WTC11 (cell line): Measurements from ENCODE around the gene ARL15. TPM values are rescaled to one million over a fixed set of nuclear protein-coding genes. Genes with fewer than 3 reads are reported as not detected.
A peak's percentile ranks its signal among the peaks of the same experiment; 100 is the strongest.

Experiments
- ATAC-seq: fragments of 200-7000 bp; cut with Tn5 transposase; 2 replicates; pipeline ENCODE4 v1.10.0; 2021; ENCODE audit warnings: mild to moderate bottlenecking, moderate library complexity
- CTCF ChIA-PET: fragments of 300-600 bp; sonication (Branson Sonifier 250); formaldehyde crosslinking; loops from one replicate; lab custom pipeline; 2021; ENCODE audit warnings: antibody characterized with exemption; lab: Charles Lee
- POLR2A ChIA-PET: fragments of 350-600 bp; sonication (Branson Sonifier 250); formaldehyde crosslinking; loops from one replicate; lab custom pipeline; 2021; ENCODE audit warnings: antibody characterized with exemption; lab: Charles Lee
- DNase-seq: peaks from one replicate; pipeline ENCODE4 v3.0.0; 2021; ENCODE audit warnings: low spot score
- H3K27ac Mint-ChIP-seq: 2 replicates; pipeline ENCODE4 v1.8.0; 2021; ENCODE audit warnings: mixed read lengths
- H3K27me3 Mint-ChIP-seq: 2 replicates; pipeline ENCODE4 v1.8.0; 2021; ENCODE audit warnings: low read depth, mild to moderate bottlenecking, moderate library complexity, mixed read lengths
- H3K36me3 Mint-ChIP-seq: 2 replicates; pipeline ENCODE4 v1.8.0; 2021; ENCODE audit warnings: mixed read lengths
- H3K4me1 Mint-ChIP-seq: 2 replicates; pipeline ENCODE4 v1.8.0; 2022; ENCODE audit warnings: mixed read lengths
- H3K4me3 Mint-ChIP-seq: 2 replicates; pipeline ENCODE4 v1.8.0; 2021; ENCODE audit warnings: mild to moderate bottlenecking, moderate library complexity, mixed read lengths
- H3K9me3 Mint-ChIP-seq: 2 replicates; pipeline ENCODE4 v1.8.0; 2021; ENCODE audit warnings: mixed read lengths
- FOXP1 ChIP-seq: sonication (generic); formaldehyde crosslinking; IDR thresholded peaks from 2 replicates; pipeline ENCODE4 v1.8.0; 2022; ENCODE audit warnings: missing genetic modification reagents, mild to moderate bottlenecking, moderate library complexity, borderline replicate concordance
- FOXP4 ChIP-seq: sonication (generic); formaldehyde crosslinking; IDR thresholded peaks from 2 replicates; pipeline ENCODE4 v1.8.0; 2022; ENCODE audit warnings: mild to moderate bottlenecking, missing genetic modification reagents
- HMGA2 ChIP-seq: fragments of 250-450 bp; sonication (Bioruptor Pico); IDR thresholded peaks from 2 replicates; pipeline ENCODE4 v1.4.0; 2021; ENCODE audit warnings: mild to moderate bottlenecking, moderate library complexity
- NR3C1 ChIP-seq: sonication (generic); formaldehyde crosslinking; conservative IDR thresholded peaks from 2 replicates; pipeline ENCODE4 v1.8.1; 2023; ENCODE audit warnings: low read depth, mild to moderate bottlenecking, missing genetic modification reagents
- RORB ChIP-seq: fragments of 250-450 bp; sonication (Bioruptor Pico); IDR thresholded peaks from 2 replicates; pipeline ENCODE4 v1.9.0; 2021; ENCODE audit warnings: mild to moderate bottlenecking
- SOX15 ChIP-seq: fragments of 250-450 bp; sonication (Bioruptor Pico); IDR thresholded peaks from 2 replicates; pipeline ENCODE4 v1.9.0; 2021; ENCODE audit warnings: mild to moderate bottlenecking
- TEAD1 ChIP-seq: sonication (generic); formaldehyde crosslinking; IDR thresholded peaks from 2 replicates; pipeline ENCODE4 v1.8.0; 2022; ENCODE audit warnings: mild to moderate bottlenecking, missing genetic modification reagents
- ZNF263 ChIP-seq: sonication (generic); formaldehyde crosslinking; IDR thresholded peaks from 2 replicates; pipeline ENCODE4 v1.8.1; 2022; ENCODE audit warnings: low read depth, mild to moderate bottlenecking, moderate library complexity, missing genetic modification reagents
- ZNF396 ChIP-seq: fragments of 250-450 bp; sonication (Bioruptor Pico); IDR thresholded peaks from 2 replicates; pipeline ENCODE4 v1.8.0; 2021; ENCODE audit warnings: mild to moderate bottlenecking, moderate library complexity, borderline replicate concordance
- ZNF425 ChIP-seq: fragments of 250-450 bp; sonication (Bioruptor Pico); conservative IDR thresholded peaks from 2 replicates; pipeline ENCODE4 v1.9.0; 2021; ENCODE audit warnings: mild to moderate bottlenecking
- ZNF671 ChIP-seq: fragments of 250-450 bp; sonication (Bioruptor Pico); IDR thresholded peaks from 2 replicates; pipeline ENCODE4 v1.8.0; 2021; ENCODE audit warnings: mild to moderate bottlenecking
- total RNA-seq: library from RNA; stranded (reverse); gene quantifications from 3 replicates; pipeline ENCODE4 v1.2.3, GENCODE V29; 2021
- TF ChIP-seq, protein P1 (sequence below): fragments of 200-600 bp; IDR thresholded peaks from 2 replicates; pipeline ENCODE4 v1.8.0; 2022; ENCODE audit warnings: antibody characterized with exemption
- TF ChIP-seq, protein P2 (sequence below): fragments of 250-450 bp; sonication (Bioruptor Pico); IDR thresholded peaks from 2 replicates; pipeline ENCODE4 v1.9.0; 2021; ENCODE audit warnings: mild to moderate bottlenecking
- TF ChIP-seq, protein P3 (sequence below): sonication (generic); formaldehyde crosslinking; IDR thresholded peaks from 2 replicates; pipeline ENCODE4 v1.8.1; 2022; ENCODE audit warnings: mild to moderate bottlenecking, moderate library complexity, missing genetic modification reagents
- TF ChIP-seq, protein P4 (sequence below): sonication (generic); formaldehyde crosslinking; IDR thresholded peaks from 2 replicates; pipeline ENCODE4 v1.8.0; 2023; ENCODE audit warnings: missing genetic modification reagents, mild to moderate bottlenecking, borderline replicate concordance

Gene ARL15
- total RNA-seq, 1 experiment from 2014 or later: 20.1 TPM

DNA sequence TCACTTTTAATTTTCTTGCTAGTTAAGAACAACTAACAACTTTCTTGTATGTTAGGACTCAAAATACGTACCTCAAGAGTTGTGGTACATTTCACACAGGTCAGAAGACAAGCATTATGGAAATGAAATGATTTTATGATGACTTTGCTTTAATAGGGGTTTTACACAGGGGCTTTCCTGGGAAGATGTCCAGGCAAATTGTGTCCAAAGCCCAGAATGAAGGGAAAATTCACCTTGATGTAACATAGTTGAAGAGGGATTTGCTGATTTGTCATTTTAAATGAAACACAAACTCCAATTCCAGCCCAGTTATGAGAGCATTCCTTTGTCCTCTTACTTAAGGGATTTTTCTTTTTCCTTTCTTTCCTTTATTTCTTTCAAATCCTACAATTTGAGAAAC, 89.2 kb downstream of the ARL15 start (continued):
- TF ChIP-seq FOXP1 (CRISPR knock-in tag): no peak

- Mint-ChIP-seq H3K27ac (peak overlapping the region; percentile 76), H3K36me3 (no peaks in the 10 kb centered on the region), H3K4me3 (no peak overlapping the region), H3K9me3 (peaks cover 10% of the 10 kb centered on the region), H3K27me3 (no peaks in the 10 kb centered on the region), H3K4me1 (peaks cover 37% of the 10 kb centered on the region)
- ATAC-seq (no peak), DNase-seq (no peak)
- ChIA-PET CTCF (interaction anchor here (0.6 kb wide), 1 partner anchor 8 kb away, joined by 3 read pairs; no protein-coding TSS in a partner anchor), POLR2A (no interaction called here)
- no peak for TF ChIP-seq FOXP4 (CRISPR knock-in tag)
- TF ChIP-seq HMGA2 (CRISPR knock-in tag): no peak
- TF ChIP-seq ZNF396 (CRISPR knock-in tag): no peak
- no peak for TF ChIP-seq NR3C1 (CRISPR knock-in tag)
- TF ChIP-seq RORB: no peak
- TF ChIP-seq ZNF263 (CRISPR knock-in tag): no peak
Observed at GRCh38 chr5:54220230-54221040, 89.9 kb downstream of the ARL15 start.

GRCh38 chr5:54217826-54218503, 92.4 kb downstream of the ARL15 start:
- H3K9me3 Mint-ChIP-seq: no peaks in the 10 kb centered on the region
- no peaks in the 10 kb centered on the region for H3K36me3 Mint-ChIP-seq
- ATAC-seq: peak; percentile 75
- no peaks in the 10 kb centered on the region for H3K27me3 Mint-ChIP-seq
- POLR2A ChIA-PET: no interaction called here
- TF ChIP-seq, protein P1, sequence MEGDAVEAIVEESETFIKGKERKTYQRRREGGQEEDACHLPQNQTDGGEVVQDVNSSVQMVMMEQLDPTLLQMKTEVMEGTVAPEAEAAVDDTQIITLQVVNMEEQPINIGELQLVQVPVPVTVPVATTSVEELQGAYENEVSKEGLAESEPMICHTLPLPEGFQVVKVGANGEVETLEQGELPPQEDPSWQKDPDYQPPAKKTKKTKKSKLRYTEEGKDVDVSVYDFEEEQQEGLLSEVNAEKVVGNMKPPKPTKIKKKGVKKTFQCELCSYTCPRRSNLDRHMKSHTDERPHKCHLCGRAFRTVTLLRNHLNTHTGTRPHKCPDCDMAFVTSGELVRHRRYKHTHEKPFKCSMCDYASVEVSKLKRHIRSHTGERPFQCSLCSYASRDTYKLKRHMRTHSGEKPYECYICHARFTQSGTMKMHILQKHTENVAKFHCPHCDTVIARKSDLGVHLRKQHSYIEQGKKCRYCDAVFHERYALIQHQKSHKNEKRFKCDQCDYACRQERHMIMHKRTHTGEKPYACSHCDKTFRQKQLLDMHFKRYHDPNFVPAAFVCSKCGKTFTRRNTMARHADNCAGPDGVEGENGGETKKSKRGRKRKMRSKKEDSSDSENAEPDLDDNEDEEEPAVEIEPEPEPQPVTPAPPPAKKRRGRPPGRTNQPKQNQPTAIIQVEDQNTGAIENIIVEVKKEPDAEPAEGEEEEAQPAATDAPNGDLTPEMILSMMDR: peak; percentile 26; the same call in 1 of the 2 replicates
- TF ChIP-seq ZNF425 (CRISPR knock-in tag): no peak
- TF ChIP-seq, all 79 proteins: peak for 1
- Mint-ChIP-seq H3K4me1 (peaks cover 61% of the 10 kb centered on the region), H3K4me3 (no peak overlapping the region), H3K27ac (no peak overlapping the region)
- CTCF ChIA-PET: no interaction called here
- no peak for DNase-seq

- POLR2A ChIA-PET: interaction anchor here (0.6 to 0.9 kb wide), 2 partner anchors 131 to 981 kb away, joined by 3 to 6 read pairs; no protein-coding TSS in a partner anchor
- H3K4me1 Mint-ChIP-seq: peaks cover 69% of the 10 kb centered on the region
- ATAC-seq: peak; percentile 65
- no peak for TF ChIP-seq SOX15 (CRISPR knock-in tag)
- no peak for TF ChIP-seq ZNF671 (CRISPR knock-in tag)
- TF ChIP-seq, protein P2, sequence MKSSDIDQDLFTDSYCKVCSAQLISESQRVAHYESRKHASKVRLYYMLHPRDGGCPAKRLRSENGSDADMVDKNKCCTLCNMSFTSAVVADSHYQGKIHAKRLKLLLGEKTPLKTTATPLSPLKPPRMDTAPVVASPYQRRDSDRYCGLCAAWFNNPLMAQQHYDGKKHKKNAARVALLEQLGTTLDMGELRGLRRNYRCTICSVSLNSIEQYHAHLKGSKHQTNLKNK (CRISPR knock-in tag): no peak
- TF ChIP-seq, protein P3, sequence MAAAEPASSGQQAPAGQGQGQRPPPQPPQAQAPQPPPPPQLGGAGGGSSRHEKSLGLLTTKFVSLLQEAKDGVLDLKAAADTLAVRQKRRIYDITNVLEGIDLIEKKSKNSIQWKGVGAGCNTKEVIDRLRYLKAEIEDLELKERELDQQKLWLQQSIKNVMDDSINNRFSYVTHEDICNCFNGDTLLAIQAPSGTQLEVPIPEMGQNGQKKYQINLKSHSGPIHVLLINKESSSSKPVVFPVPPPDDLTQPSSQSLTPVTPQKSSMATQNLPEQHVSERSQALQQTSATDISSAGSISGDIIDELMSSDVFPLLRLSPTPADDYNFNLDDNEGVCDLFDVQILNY (CRISPR knock-in tag): no peak
- TF ChIP-seq TEAD1 (CRISPR knock-in tag): no peak
- TF ChIP-seq, protein P4, sequence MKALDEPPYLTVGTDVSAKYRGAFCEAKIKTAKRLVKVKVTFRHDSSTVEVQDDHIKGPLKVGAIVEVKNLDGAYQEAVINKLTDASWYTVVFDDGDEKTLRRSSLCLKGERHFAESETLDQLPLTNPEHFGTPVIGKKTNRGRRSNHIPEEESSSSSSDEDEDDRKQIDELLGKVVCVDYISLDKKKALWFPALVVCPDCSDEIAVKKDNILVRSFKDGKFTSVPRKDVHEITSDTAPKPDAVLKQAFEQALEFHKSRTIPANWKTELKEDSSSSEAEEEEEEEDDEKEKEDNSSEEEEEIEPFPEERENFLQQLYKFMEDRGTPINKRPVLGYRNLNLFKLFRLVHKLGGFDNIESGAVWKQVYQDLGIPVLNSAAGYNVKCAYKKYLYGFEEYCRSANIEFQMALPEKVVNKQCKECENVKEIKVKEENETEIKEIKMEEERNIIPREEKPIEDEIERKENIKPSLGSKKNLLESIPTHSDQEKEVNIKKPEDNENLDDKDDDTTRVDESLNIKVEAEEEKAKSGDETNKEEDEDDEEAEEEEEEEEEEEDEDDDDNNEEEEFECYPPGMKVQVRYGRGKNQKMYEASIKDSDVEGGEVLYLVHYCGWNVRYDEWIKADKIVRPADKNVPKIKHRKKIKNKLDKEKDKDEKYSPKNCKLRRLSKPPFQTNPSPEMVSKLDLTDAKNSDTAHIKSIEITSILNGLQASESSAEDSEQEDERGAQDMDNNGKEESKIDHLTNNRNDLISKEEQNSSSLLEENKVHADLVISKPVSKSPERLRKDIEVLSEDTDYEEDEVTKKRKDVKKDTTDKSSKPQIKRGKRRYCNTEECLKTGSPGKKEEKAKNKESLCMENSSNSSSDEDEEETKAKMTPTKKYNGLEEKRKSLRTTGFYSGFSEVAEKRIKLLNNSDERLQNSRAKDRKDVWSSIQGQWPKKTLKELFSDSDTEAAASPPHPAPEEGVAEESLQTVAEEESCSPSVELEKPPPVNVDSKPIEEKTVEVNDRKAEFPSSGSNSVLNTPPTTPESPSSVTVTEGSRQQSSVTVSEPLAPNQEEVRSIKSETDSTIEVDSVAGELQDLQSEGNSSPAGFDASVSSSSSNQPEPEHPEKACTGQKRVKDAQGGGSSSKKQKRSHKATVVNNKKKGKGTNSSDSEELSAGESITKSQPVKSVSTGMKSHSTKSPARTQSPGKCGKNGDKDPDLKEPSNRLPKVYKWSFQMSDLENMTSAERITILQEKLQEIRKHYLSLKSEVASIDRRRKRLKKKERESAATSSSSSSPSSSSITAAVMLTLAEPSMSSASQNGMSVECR: no peak
Observed at GRCh38 chr5:54215233-54215736, 95.1 kb downstream of the ARL15 start.

More at GRCh38 chr5:54215233-54215736, 95.1 kb downstream of the ARL15 start:
- DNase-seq: no peak
- Mint-ChIP-seq H3K4me3 (peak overlapping the region; percentile 34; the same call in 1 of the 2 replicates), H3K36me3 (no peaks in the 10 kb centered on the region), H3K9me3 (no peaks in the 10 kb centered on the region), H3K27ac (no peak overlapping the region; the same call in 1 of the 2 replicates), H3K27me3 (no peaks in the 10 kb centered on the region)
- CTCF ChIA-PET: interaction anchor here (0.7 to 1.8 kb wide), 7 partner anchors 14 to 784 kb away, joined by 3 to 9 read pairs (median 4); no protein-coding TSS in a partner anchor
